Activated naive CD8-positive, alpha-beta T cell treated with anti-CD3 and anti-CD28 coated beads, Interleukin-2, amount 50 U/mL, for 24 hours (primary cell): Measurements from ENCODE around the gene SLC22A2.

ENCODE experiments used
- ATAC-seq: fragments of 150-1000 bp; cut with Tn5 transposase; one replicate; pipeline ENCODE4 v1.10.0; 2021
- DNase-seq: peaks from one replicate; pipeline ENCODE4 v3.0.0; 2021
- H3K27ac Mint-ChIP-seq: one replicate; pipeline ENCODE4 v1.8.0; 2021; ENCODE audit warnings: mild to moderate bottlenecking, mixed read lengths
- H3K27me3 Mint-ChIP-seq: one replicate; pipeline ENCODE4 v1.8.0; 2021; ENCODE audit warnings: mixed read lengths
- H3K36me3 Mint-ChIP-seq: one replicate; pipeline ENCODE4 v1.8.0; 2021; ENCODE audit warnings: low read depth, mixed read lengths
- H3K4me1 Mint-ChIP-seq: one replicate; pipeline ENCODE4 v1.8.0; 2021; ENCODE audit warnings: mixed read lengths
- H3K4me3 Mint-ChIP-seq: one replicate; pipeline ENCODE4 v1.8.0; 2021; ENCODE audit warnings: mild to moderate bottlenecking, moderate library complexity, mixed read lengths
- H3K9me3 Mint-ChIP-seq: one replicate; pipeline ENCODE4 v1.8.0; 2021; ENCODE audit warnings: mixed read lengths

SLC22A2 gene

DNA sequence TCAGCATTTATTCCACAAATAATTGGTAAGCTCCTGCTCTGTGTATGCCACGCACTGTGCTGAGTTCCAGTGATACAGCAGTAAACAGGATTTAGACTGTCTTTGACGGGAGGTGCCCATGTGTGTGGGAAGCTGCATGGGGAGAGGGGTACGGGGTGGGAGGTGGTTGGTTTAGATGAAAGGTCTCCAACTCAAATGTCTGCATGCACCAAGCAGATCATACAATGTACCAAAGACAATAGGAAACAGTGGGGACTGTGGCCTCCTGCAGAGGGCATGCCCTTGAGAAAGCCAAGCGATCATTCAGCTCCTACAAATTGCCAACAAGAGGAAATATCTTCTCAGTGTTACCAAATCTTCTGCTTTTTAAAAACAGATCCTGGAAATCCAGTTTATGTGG lies 36.1 kb downstream of the SLC22A2 start:
- Mint-ChIP-seq H3K27ac (no peak overlapping the region), H3K27me3 (peaks cover 16% of the 10 kb centered on the region), H3K36me3 (no peaks in the 10 kb centered on the region), H3K9me3 (peaks cover 3% of the 10 kb centered on the region), H3K4me3 (no peak overlapping the region), H3K4me1 (peaks cover 18% of the 10 kb centered on the region)
- ATAC-seq: no peak
- no peak for DNase-seq

DNA sequence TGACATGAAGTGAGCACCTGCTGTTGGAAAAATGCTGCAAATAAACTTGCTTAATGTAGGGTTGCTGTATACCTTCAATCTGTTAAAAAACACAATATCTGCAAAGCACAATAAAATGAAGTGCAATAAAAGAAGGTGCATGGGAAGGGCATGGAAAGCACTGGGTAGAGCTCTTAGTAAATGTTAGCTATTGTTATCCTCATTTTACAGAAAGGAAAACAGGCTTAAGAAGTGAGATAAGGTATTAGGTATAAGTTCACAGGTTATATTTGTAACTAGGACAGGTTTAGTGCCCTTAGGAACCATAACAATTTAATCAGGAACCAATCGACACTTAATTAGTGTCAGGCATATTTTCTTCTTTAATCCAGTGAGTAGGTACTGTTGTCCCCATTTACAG lies 36.7 kb downstream of the SLC22A2 start:
- H3K27ac Mint-ChIP-seq: no peak overlapping the region
- peaks cover 16% of the 10 kb centered on the region for H3K4me1 Mint-ChIP-seq
- ATAC-seq: no peak
- H3K4me3 Mint-ChIP-seq: no peak overlapping the region
- H3K36me3 Mint-ChIP-seq: no peaks in the 10 kb centered on the region
- H3K9me3 Mint-ChIP-seq: peaks cover 3% of the 10 kb centered on the region
- no peak for DNase-seq
- H3K27me3 Mint-ChIP-seq: peaks cover 22% of the 10 kb centered on the region

DNA sequence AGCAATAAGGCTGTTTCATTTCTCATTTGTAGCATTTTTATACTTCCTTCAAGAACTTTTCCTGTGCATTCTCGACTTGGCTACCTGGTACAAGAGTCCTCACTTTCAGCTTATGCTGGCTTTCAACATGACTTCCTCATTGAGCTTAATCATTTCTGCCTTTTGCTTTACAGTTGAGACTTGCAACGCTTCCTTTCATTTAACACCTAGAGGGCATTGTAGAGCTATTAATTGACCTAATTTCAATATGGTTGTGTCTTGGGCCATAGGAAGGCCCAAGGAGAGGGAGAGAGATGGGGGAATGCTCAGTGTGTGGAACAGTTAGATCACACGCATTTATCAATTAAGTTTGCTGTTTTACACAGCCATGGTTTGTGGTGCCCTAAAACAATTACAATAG lies 37.2 kb downstream of the SLC22A2 start:
- Mint-ChIP-seq H3K9me3 (peaks cover 3% of the 10 kb centered on the region), H3K4me1 (peaks cover 11% of the 10 kb centered on the region), H3K36me3 (no peaks in the 10 kb centered on the region), H3K27me3 (peaks cover 25% of the 10 kb centered on the region), H3K27ac (no peak overlapping the region), H3K4me3 (no peak overlapping the region)
- ATAC-seq (no peak), DNase-seq (no peak)

DNA sequence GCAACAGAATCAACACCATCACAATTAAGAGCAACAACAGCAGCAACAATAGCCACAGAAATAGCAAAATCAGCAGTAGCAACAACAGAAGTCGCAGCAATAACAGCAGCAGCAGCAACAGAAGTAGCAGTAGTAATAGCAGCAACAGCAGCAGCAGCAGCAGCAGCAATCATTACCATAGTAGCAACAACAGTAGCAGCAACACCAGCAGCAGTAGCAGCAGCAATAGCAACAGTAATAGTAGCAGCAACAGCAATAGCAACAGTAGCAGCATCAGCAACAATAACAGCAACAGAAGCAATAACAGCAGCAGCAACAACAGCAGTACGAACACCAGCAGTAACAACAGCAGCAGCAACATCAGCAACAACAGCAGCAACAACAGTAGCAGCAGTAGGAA lies 39.8 kb downstream of the SLC22A2 start:
- no peak for DNase-seq
- peaks cover 36% of the 10 kb centered on the region for H3K27me3 Mint-ChIP-seq
- no peak for ATAC-seq
- H3K4me1 Mint-ChIP-seq: no peaks in the 10 kb centered on the region
- H3K27ac Mint-ChIP-seq: no peak overlapping the region
- peaks cover 8% of the 10 kb centered on the region for H3K9me3 Mint-ChIP-seq
- no peaks in the 10 kb centered on the region for H3K36me3 Mint-ChIP-seq
- no peak overlapping the region for H3K4me3 Mint-ChIP-seq

DNA sequence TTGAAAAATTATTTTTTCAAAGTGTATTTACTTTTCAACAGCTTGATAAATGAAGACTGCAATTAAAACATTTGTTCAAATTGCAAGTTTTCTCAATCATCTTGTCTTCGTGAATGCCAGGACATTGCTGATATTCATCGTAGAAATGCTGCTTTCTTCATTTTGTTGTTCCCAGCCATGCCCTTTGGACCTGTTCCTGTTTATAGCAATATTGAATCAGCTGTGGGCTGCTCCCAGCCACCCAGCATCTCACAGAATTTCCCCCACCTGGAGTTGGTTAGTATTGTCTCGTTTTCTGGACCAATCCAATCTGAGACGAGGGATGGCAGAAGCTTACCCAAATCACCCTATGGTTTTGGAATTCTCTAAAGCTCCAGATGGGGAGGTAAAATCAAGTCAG lies 40.8 kb downstream of the SLC22A2 start:
- no peak for DNase-seq
- H3K36me3 Mint-ChIP-seq: no peaks in the 10 kb centered on the region
- H3K4me3 Mint-ChIP-seq: no peak overlapping the region
- peaks cover 8% of the 10 kb centered on the region for H3K9me3 Mint-ChIP-seq
- ATAC-seq: no peak
- no peaks in the 10 kb centered on the region for H3K4me1 Mint-ChIP-seq
- H3K27me3 Mint-ChIP-seq: peaks cover 41% of the 10 kb centered on the region
- no peak overlapping the region for H3K27ac Mint-ChIP-seq

DNA sequence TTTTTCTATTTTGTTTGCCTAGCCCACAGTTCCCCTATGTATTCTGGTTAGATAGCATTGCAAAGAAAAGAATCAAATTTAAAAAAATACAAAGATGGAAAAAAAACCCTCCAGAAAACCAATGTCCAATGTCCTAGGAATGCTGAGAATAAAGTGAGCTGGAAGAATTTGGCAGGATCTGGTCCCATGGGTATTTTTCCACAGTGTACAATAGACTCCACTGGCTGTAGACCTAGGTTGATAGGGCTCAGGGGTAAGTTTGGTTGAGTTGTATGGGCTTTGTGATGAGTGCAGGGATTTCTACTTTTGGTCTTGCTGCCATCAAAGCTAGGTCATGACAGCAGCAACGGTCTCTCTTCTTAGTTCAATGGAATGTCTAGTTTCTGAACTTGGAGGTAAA lies 41.5 kb downstream of the SLC22A2 start:
- H3K9me3 Mint-ChIP-seq: peaks cover 8% of the 10 kb centered on the region
- H3K27ac Mint-ChIP-seq: no peak overlapping the region
- DNase-seq (no peak), ATAC-seq (no peak)
- peaks cover 41% of the 10 kb centered on the region for H3K27me3 Mint-ChIP-seq
- H3K4me3 Mint-ChIP-seq: no peak overlapping the region
- no peaks in the 10 kb centered on the region for H3K4me1 Mint-ChIP-seq
- no peaks in the 10 kb centered on the region for H3K36me3 Mint-ChIP-seq

DNA sequence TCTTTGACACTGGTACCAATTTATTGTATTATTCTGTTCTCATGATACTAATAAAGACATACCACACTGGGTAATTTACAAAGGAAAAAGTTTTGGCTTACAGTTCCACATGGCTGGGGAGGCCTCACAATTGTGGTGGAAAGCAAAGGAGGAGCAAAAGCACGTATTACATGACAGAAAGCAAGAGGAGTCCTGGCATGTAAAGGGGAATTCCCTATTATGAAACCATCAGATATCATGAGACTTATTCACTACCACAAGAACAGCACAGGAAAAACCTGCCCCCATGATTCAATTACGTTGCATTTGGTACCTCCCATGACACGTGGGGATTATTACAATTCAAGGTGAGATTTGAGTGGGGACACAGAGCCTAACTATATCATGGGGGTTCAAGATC lies 43.4 kb downstream of the SLC22A2 start:
- Mint-ChIP-seq H3K4me3 (no peak overlapping the region), H3K27me3 (peaks cover 55% of the 10 kb centered on the region), H3K4me1 (no peaks in the 10 kb centered on the region), H3K27ac (no peak overlapping the region), H3K36me3 (no peaks in the 10 kb centered on the region), H3K9me3 (peaks cover 8% of the 10 kb centered on the region)
- ATAC-seq (peak; percentile 46), DNase-seq (no peak)

DNA sequence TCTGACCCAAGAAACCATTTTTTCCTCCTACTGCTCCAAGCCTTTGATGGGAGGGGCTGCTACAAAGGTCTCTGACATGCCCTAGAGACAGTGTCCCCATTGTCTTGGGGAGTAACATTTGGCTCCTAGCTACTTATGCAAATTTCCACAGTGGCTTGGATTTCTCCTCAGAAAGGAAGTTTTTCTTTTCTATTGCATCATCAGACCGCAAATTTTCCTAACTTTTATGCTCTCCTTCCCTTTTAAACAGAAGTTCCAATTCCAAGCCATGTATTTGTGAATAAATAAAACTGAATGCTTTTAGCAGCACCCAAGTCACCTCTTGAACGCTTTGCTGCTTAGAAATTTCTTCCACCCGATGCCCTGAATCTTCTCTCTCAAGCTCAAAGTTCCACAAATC lies 51.0 kb downstream of the SLC22A2 start:
- no peaks in the 10 kb centered on the region for H3K36me3 Mint-ChIP-seq
- H3K9me3 Mint-ChIP-seq: peaks cover 15% of the 10 kb centered on the region

DNA sequence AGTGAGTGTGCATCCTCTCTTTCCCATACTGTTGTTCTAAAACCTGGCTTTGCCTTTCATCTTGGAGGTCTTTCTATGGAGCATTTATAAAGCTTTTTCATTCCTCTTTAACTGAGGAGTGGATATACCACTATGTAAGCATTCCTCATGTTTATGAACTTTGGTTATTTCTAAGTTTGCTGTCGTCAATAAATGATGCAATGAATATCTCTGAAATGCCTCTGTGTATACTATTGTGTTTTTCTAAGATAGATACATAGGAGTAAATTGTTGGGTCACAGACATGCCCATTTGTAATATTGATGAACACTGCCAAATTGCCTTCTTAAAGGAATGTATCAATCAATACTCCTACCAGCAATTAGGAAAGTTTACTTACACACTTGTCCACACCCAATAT lies 53.9 kb downstream of the SLC22A2 start:
- Mint-ChIP-seq H3K27ac (no peak overlapping the region), H3K27me3 (peaks cover 13% of the 10 kb centered on the region), H3K4me3 (no peak overlapping the region), H3K9me3 (peaks cover 15% of the 10 kb centered on the region), H3K36me3 (no peaks in the 10 kb centered on the region), H3K4me1 (no peaks in the 10 kb centered on the region)
- no peak for ATAC-seq
- DNase-seq: no peak

More for the DNA sequence above, 51.0 kb downstream of the SLC22A2 start:
- Mint-ChIP-seq H3K27ac (no peak overlapping the region), H3K4me3 (no peak overlapping the region), H3K27me3 (peaks cover 23% of the 10 kb centered on the region), H3K4me1 (no peaks in the 10 kb centered on the region)
- DNase-seq (no peak), ATAC-seq (no peak)

DNA sequence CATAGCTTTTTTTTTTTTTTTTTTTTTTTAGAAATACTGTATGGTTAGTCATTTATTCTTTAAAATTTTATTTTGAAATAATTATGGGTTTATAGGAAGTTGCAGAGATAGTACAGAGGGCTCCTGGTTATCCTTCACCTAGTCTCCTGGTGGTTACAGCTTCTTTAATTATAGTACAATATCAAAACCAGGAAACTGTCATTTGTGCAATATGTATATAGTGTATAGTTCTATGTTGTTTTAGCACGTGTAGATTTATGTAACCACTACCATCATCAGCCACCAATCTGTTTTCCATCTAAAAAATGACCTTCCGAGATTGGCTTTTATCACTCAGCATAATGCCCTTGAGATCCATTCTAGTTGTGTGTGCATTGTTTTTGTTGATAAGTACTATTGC lies 54.7 kb downstream of the SLC22A2 start:
- DNase-seq (no peak), ATAC-seq (no peak)
- H3K9me3 Mint-ChIP-seq: peaks cover 15% of the 10 kb centered on the region
- H3K4me3 Mint-ChIP-seq: no peak overlapping the region
- H3K36me3 Mint-ChIP-seq: no peaks in the 10 kb centered on the region
- no peaks in the 10 kb centered on the region for H3K4me1 Mint-ChIP-seq
- peaks cover 12% of the 10 kb centered on the region for H3K27me3 Mint-ChIP-seq
- no peak overlapping the region for H3K27ac Mint-ChIP-seq

DNA sequence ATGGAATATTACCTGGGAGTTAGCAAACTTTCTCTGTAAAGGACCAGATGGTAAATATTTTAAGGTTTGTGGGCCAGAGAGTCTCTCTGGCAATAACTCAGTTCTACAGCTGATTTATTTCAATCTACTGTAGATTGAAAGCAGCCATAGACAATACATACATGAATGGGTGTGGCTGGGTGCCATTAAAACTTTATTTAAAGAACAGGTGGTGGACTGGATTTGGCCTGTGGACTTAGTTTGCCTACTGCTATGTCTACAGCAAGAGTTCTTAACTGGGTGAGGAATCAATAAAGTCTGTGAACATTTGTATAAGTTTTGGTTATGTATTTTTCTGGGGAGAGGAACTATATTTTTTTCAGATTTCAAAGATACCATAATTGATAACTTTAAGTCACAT lies 55.1 kb downstream of the SLC22A2 start:
- peaks cover 15% of the 10 kb centered on the region for H3K9me3 Mint-ChIP-seq
- no peak for ATAC-seq
- H3K27ac Mint-ChIP-seq: no peak overlapping the region
- H3K27me3 Mint-ChIP-seq: peaks cover 12% of the 10 kb centered on the region
- no peaks in the 10 kb centered on the region for H3K36me3 Mint-ChIP-seq
- H3K4me3 Mint-ChIP-seq: no peak overlapping the region
- DNase-seq: no peak
- no peaks in the 10 kb centered on the region for H3K4me1 Mint-ChIP-seq

DNA sequence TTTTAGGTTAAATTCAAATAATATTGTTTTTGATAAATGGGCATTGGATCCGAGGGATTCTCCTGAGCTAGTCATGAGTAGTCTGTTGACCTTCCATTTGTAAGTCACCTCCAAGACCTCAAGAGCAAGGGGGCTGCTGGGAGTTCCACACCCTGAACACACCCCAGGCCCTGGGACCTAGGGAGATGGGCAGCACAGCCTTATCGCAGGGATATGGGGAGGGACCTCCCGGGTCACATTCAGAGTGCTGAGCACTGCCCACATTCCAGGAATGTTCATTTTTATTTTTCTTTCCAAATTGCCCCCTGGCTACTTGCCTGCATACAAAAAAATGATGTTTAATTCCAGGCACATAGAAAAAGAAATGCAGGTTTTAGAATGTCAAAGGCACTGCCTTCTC lies 55.5 kb downstream of the SLC22A2 start:
- DNase-seq (no peak), ATAC-seq (no peak)
- Mint-ChIP-seq H3K27ac (no peak overlapping the region), H3K4me3 (no peak overlapping the region), H3K27me3 (peaks cover 11% of the 10 kb centered on the region), H3K36me3 (no peaks in the 10 kb centered on the region), H3K9me3 (peaks cover 13% of the 10 kb centered on the region), H3K4me1 (no peaks in the 10 kb centered on the region)

DNA sequence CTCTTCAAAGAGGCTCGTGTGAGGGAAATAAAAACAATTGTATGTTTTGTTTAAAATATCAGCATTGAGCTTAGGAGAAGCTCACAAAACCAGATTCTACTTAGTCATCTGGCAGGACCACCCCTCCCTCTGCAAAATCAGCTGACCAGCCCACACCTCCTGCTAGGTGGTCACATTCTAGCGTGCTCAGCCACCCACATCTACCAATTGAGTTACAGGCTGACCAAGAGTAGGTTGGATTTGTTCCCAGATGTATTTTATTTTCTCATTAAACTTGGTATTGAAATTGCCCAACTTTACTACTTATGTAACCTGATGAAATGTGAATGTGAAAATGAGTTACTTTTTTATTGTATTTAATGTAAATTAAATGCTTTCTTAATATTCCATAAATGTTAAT lies 56.2 kb downstream of the SLC22A2 start:
- H3K27me3 Mint-ChIP-seq: peaks cover 7% of the 10 kb centered on the region
- ATAC-seq (no peak), DNase-seq (no peak)
- peaks cover 8% of the 10 kb centered on the region for H3K9me3 Mint-ChIP-seq
- H3K36me3 Mint-ChIP-seq: no peaks in the 10 kb centered on the region
- no peaks in the 10 kb centered on the region for H3K4me1 Mint-ChIP-seq
- no peak overlapping the region for H3K27ac Mint-ChIP-seq
- H3K4me3 Mint-ChIP-seq: no peak overlapping the region

DNA sequence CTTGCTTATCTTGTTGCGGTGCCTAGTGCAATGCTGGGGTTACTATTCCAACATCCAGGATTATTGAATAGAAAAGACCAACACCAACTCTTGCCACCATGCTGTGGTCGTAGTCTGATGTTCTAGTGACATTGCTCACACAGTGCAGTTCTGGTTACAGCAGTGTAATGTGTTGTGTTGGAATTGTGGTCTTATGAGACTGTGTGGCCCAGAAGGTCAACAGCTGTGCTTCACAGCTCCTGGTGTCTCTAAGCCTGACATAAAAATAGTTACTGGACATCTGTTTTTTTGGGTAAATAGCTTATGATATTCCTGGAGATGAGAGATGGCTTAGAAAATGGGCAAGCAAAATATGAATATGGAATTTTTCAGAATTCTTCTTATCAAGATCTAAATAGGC lies 57.6 kb downstream of the SLC22A2 start:
- peaks cover 9% of the 10 kb centered on the region for H3K27me3 Mint-ChIP-seq
- H3K4me3 Mint-ChIP-seq: no peak overlapping the region
- H3K9me3 Mint-ChIP-seq: peaks cover 8% of the 10 kb centered on the region
- ATAC-seq (no peak), DNase-seq (no peak)
- H3K27ac Mint-ChIP-seq: no peak overlapping the region
- no peaks in the 10 kb centered on the region for H3K4me1 Mint-ChIP-seq
- no peaks in the 10 kb centered on the region for H3K36me3 Mint-ChIP-seq

DNA sequence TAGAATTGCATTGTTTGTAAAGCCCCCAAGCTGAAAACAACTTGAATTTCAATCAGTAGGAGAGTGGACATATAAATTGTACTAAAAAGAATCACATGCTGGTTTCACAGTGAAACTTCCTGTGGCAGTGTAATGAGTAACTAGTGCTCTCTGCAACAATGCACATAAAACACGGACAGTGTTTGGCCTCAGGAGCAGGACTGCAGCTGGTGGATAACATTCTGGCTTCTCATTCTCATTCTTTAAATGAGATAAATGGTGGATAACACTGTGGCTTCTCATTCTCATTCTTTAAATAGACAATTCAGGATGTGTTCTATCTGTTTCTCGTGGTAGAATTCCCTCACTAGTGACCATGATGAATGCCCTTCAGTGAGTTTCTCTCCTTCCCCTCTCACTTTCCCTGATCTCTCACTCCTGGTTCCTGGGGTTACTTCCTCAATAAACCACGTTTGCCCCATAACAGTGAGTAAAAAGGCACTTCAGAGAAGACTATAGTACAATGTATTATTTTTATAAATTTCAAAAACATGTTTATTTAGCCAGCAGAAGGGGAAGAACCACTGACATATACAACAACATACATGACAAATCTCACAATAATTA lies 59.9 kb downstream of the SLC22A2 start:
- Mint-ChIP-seq H3K27ac (no peak overlapping the region), H3K4me1 (no peaks in the 10 kb centered on the region), H3K9me3 (peaks cover 23% of the 10 kb centered on the region), H3K36me3 (no peaks in the 10 kb centered on the region), H3K4me3 (no peak overlapping the region), H3K27me3 (peaks cover 6% of the 10 kb centered on the region)
- DNase-seq (no peak), ATAC-seq (no peak)

DNA sequence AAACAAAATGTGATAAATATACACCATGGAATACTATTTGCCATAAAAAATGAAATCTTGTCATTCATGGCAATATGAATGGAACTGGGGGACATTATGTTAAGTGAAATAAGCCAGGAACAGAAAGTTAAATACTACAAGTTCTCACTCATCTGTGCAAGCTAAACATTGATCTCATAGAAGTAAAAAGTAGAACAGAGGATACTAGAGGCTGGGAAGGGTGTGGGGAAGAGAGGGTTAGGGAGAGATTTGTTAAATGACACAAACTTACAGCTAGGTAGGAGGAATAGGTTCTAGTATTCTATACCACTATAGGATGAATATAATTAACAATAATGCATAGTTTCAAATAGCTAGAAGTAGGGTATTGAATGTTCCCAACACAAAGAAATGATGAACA lies 61.0 kb downstream of the SLC22A2 start:
- Mint-ChIP-seq H3K27ac (no peak overlapping the region), H3K4me1 (no peaks in the 10 kb centered on the region), H3K27me3 (peaks cover 6% of the 10 kb centered on the region), H3K36me3 (no peaks in the 10 kb centered on the region), H3K9me3 (peaks cover 32% of the 10 kb centered on the region), H3K4me3 (no peak overlapping the region)
- no peak for ATAC-seq
- no peak for DNase-seq
